WTC11 (cell line): ENCODE data around the gene GUCY1A2.

ENCODE experiments used
- ATF3 ChIP-seq: sonication (generic); formaldehyde crosslinking; conservative IDR thresholded peaks from 2 replicates; pipeline ENCODE4 v1.8.1; 2022; ENCODE audit warnings: mild to moderate bottlenecking, missing genetic modification reagents
- CREB1 ChIP-seq: sonication (generic); formaldehyde crosslinking; IDR thresholded peaks from 2 replicates; pipeline ENCODE4 v1.8.0; 2023; ENCODE audit warnings: mild to moderate bottlenecking, missing genetic modification reagents
- ELF4 ChIP-seq: sonication (generic); formaldehyde crosslinking; IDR thresholded peaks from 2 replicates; pipeline ENCODE4 v1.8.1; 2022; ENCODE audit warnings: low read depth, mild to moderate bottlenecking, moderate library complexity, missing genetic modification reagents
- FOXJ3 ChIP-seq: sonication (generic); formaldehyde crosslinking; IDR thresholded peaks from 2 replicates; pipeline ENCODE4 v1.9.0; 2021; ENCODE audit warnings: missing genetic modification reagents, mild to moderate bottlenecking, borderline replicate concordance
- SMAD3 ChIP-seq: sonication (generic); formaldehyde crosslinking; IDR thresholded peaks from 2 replicates; pipeline ENCODE4 v1.8.0; 2022; ENCODE audit warnings: missing genetic modification reagents, mild to moderate bottlenecking, borderline replicate concordance
- TEAD4 ChIP-seq: sonication (generic); formaldehyde crosslinking; IDR thresholded peaks from 2 replicates; pipeline ENCODE4 v1.8.0; 2022; ENCODE audit warnings: mild to moderate bottlenecking, missing genetic modification reagents
- TF ChIP-seq, protein P1 (sequence below): fragments of 200-600 bp; IDR thresholded peaks from 2 replicates; pipeline ENCODE4 v1.8.0; 2022; ENCODE audit warnings: antibody characterized with exemption

DNA sequence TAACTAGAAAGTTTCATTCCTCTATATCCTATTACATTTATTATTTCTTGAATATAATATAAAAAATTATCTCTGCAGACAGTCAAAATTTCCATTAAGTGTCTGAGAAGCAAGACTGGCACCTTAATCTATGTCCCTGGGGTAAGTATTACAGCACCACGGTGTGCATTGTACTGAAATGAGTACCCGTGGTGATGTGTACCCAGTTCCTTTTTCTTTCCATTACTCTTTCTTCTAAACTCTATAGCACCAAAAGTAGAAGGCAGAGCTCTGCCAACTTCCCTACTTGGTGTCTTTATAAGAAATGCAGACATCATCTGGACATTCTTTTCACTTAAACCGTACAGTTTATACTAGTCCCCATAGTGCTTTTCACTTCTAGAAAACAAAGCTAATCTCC lies 161.7 kb downstream of the GUCY1A2 start:
- TF ChIP-seq ATF3 (CRISPR knock-in tag) (no peak), SMAD3 (no peak), FOXJ3 (CRISPR knock-in tag) (no peak), TEAD4 (CRISPR knock-in tag) (no peak), ELF4 (CRISPR knock-in tag) (no peak), CREB1 (no peak)
- TF ChIP-seq, protein P1, sequence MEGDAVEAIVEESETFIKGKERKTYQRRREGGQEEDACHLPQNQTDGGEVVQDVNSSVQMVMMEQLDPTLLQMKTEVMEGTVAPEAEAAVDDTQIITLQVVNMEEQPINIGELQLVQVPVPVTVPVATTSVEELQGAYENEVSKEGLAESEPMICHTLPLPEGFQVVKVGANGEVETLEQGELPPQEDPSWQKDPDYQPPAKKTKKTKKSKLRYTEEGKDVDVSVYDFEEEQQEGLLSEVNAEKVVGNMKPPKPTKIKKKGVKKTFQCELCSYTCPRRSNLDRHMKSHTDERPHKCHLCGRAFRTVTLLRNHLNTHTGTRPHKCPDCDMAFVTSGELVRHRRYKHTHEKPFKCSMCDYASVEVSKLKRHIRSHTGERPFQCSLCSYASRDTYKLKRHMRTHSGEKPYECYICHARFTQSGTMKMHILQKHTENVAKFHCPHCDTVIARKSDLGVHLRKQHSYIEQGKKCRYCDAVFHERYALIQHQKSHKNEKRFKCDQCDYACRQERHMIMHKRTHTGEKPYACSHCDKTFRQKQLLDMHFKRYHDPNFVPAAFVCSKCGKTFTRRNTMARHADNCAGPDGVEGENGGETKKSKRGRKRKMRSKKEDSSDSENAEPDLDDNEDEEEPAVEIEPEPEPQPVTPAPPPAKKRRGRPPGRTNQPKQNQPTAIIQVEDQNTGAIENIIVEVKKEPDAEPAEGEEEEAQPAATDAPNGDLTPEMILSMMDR = no peak
